ENCODE measurements around the gene ADARB1. TPM values are rescaled to one million over a fixed set of nuclear protein-coding genes. Genes with fewer than 3 reads are reported as not detected.

ADARB1 gene
- polyA plus RNA-seq, 1 experiment, result 25.3 TPM

DNA sequence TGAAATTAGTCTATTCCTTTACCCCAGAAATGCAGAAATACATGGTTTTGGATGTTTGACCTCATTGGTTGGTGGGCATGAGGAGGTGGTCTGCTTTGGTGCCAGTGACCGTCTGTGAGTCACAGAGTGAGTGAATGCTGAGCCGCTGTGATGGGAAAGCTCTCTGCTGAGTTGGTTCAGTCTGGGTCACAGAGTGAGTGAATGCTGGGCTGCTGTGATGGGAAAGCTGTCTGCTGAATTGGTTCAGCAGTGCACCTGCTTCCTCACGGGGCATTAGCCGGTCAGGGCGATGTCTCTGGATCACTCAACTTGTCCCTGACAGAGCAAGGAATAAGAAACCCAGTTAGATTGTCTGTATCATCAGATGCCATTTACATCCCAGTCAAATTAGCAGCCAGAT lies 40.8 kb downstream of the ADARB1 start:
- Histone ChIP-seq H3K9me3 (ENCODE audit: control insufficient read depth, insufficient read depth, low read length) (no peaks in the 10 kb centered on the region), H3K27me3 (ENCODE audit: control insufficient read depth, insufficient read depth, low read length) (no peaks in the 10 kb centered on the region), H3K4me3 (ENCODE audit: low read depth, low read length) (no peak overlapping the region), H3K27ac (ENCODE audit: low read depth, low read length) (no peak overlapping the region)
- TF ChIP-seq, protein P1, sequence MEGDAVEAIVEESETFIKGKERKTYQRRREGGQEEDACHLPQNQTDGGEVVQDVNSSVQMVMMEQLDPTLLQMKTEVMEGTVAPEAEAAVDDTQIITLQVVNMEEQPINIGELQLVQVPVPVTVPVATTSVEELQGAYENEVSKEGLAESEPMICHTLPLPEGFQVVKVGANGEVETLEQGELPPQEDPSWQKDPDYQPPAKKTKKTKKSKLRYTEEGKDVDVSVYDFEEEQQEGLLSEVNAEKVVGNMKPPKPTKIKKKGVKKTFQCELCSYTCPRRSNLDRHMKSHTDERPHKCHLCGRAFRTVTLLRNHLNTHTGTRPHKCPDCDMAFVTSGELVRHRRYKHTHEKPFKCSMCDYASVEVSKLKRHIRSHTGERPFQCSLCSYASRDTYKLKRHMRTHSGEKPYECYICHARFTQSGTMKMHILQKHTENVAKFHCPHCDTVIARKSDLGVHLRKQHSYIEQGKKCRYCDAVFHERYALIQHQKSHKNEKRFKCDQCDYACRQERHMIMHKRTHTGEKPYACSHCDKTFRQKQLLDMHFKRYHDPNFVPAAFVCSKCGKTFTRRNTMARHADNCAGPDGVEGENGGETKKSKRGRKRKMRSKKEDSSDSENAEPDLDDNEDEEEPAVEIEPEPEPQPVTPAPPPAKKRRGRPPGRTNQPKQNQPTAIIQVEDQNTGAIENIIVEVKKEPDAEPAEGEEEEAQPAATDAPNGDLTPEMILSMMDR (IDR thresholded peaks at IDR 0.05; ENCODE audit: low read depth, low read length), result no peak
- ChIA-PET POLR2A (no interaction called here), CTCF (interaction anchor here (0.5 to 3.1 kb wide), 5 partner anchors 13 to 441 kb away, joined by 3 to 17 read pairs (median 11); no protein-coding TSS in a partner anchor)
- DNase-seq (ENCODE audit: low read depth, low spot score), result no peak

DNA sequence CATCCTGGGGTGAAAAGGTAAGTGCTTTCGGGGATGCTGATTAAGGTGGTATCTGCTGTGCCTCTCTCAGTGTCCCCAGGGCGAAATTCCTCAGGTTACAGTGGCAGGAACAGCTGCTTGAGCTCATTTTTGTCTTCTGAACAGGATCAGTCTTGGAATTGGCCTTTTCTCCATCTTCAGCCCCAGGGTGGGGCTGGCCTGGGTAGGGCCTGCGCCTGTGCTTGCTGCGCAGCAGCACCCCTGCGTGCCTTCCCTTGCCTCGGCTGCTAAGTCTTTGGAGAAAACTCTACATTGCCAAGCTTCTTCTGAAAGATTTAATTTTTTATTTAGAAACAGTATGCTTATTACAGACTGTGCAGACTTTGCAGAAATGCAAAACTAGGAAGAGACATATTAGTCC lies 41.7 kb downstream of the ADARB1 start:
- ChIA-PET POLR2A (no interaction called here), CTCF (interaction anchor here (2.7 to 3.1 kb wide), 2 partner anchors 13 to 22 kb away, joined by 13 to 17 read pairs; no protein-coding TSS in a partner anchor)
- no peak for DNase-seq (ENCODE audit: low read depth, low spot score)
- TF ChIP-seq, protein P1 (IDR thresholded peaks at IDR 0.05; ENCODE audit: low read depth, low read length), result no peak
- Histone ChIP-seq H3K27ac (ENCODE audit: low read depth, low read length) (no peak overlapping the region), H3K9me3 (ENCODE audit: control insufficient read depth, insufficient read depth, low read length) (no peaks in the 10 kb centered on the region), H3K27me3 (ENCODE audit: control insufficient read depth, insufficient read depth, low read length) (no peaks in the 10 kb centered on the region), H3K4me3 (ENCODE audit: low read depth, low read length) (no peak overlapping the region)

DNA sequence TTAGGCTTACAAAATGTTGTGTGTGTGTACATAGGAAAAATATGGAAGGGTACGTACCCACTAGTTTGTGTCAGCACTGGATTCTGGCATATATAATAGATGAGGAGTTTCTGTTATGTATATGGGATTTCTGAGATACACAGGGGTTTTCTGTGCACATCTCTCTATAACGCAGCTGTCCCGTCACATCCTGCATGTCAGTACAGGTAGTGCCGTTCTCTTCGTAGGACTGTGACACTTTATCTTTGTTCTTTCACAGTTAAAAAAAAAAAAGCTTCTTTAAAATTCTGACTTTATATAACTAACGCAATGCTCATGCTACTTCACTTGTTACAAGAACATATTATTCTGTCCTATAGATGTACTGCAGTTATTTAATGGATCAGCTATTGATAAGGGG lies 42.9 kb downstream of the ADARB1 start:
- ChIA-PET POLR2A (no interaction called here), CTCF (interaction anchor here (0.8 to 4.3 kb wide), 4 partner anchors 11 to 173 kb away, joined by 5 to 16 read pairs (median 9); no protein-coding TSS in a partner anchor)
- TF ChIP-seq, protein P1 (IDR thresholded peaks at IDR 0.05; ENCODE audit: low read depth, low read length), result no peak
- Histone ChIP-seq H3K4me3 (ENCODE audit: low read depth, low read length) (no peak overlapping the region), H3K27ac (ENCODE audit: low read depth, low read length) (no peak overlapping the region), H3K27me3 (ENCODE audit: control insufficient read depth, insufficient read depth, low read length) (no peaks in the 10 kb centered on the region), H3K9me3 (ENCODE audit: control insufficient read depth, insufficient read depth, low read length) (no peaks in the 10 kb centered on the region)
- no peak for DNase-seq (ENCODE audit: low read depth, low spot score)

DNA sequence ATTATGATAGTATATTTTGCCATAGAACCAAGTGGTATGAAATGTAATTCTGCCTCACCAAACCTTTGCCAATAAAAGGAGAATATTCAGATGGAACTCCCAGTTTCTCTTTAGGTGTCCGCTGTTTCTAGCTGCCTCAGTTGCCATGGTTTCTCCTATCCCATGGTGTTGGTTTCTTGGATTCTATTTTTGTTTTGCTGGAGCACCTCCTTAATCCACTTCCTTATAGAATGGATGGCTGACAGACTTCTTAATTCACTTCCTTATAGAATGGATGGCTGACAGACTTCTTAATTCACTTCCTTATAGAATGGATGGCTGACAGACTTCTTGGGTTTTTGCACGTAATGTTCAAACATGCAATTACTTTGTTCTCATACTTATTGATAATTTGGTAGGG lies 43.7 kb downstream of the ADARB1 start:
- no peaks in the 10 kb centered on the region for H3K9me3 ChIP-seq (ENCODE audit: control insufficient read depth, insufficient read depth, low read length)
- DNase-seq (ENCODE audit: low read depth, low spot score), result no peak
- CTCF ChIA-PET, result interaction anchor here (1.2 to 4.3 kb wide), 3 partner anchors 11 to 168 kb away, joined by 5 to 16 read pairs (median 12); no protein-coding TSS in a partner anchor
- H3K4me3 ChIP-seq (ENCODE audit: low read depth, low read length), result no peak overlapping the region
- H3K27me3 ChIP-seq (ENCODE audit: control insufficient read depth, insufficient read depth, low read length), result no peaks in the 10 kb centered on the region
- POLR2A ChIA-PET, result no interaction called here
- TF ChIP-seq, protein P1 (IDR thresholded peaks at IDR 0.05; ENCODE audit: low read depth, low read length), result no peak
- no peak overlapping the region for H3K27ac ChIP-seq (ENCODE audit: low read depth, low read length)

DNA sequence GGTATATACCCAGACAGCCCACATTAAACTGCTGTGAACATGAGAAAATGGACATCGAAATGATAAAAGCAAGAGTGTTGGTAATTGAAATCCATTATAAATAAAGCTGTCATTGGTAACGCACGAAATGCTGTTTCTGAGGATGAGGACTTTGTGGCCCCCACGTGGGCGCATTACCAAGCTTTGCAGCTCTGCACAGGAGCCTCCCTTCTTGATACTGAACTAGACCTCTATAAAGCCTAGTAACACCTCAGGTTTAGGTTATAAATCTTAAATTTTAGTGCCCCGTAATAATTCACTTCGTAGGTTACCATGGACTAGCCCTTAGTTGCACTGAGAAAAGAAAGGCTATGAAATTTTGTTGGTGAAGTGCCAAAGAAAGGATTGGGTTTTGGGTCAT lies 45.4 kb downstream of the ADARB1 start:
- ChIA-PET CTCF (interaction anchor here (1.1 to 4.3 kb wide), 3 partner anchors 9 to 18 kb away, joined by 3 to 16 read pairs (median 4); no protein-coding TSS in a partner anchor), POLR2A (no interaction called here)
- TF ChIP-seq, protein P1 (IDR thresholded peaks at IDR 0.05; ENCODE audit: low read depth, low read length), result no peak
- no peak overlapping the region for H3K27ac ChIP-seq (ENCODE audit: low read depth, low read length)
- H3K9me3 ChIP-seq (ENCODE audit: control insufficient read depth, insufficient read depth, low read length), result no peaks in the 10 kb centered on the region
- no peaks in the 10 kb centered on the region for H3K27me3 ChIP-seq (ENCODE audit: control insufficient read depth, insufficient read depth, low read length)
- no peak overlapping the region for H3K4me3 ChIP-seq (ENCODE audit: low read depth, low read length)
- no peak for DNase-seq (ENCODE audit: low read depth, low spot score)

Measured in AG04450 (cell line).